HL-60 (cell line): ENCODE results near the gene DNAJC25.

Experiments
- POLR2AphosphoS5 ChIP-seq: IDR thresholded peaks from 2 replicates; pipeline ENCODE4 v1.6.1; 2012; ENCODE audit warnings: low read depth
- TF ChIP-seq, protein P1 (sequence below): IDR thresholded peaks from one replicate; pipeline ENCODE4 v1.5.1; 2011; ENCODE audit warnings: low read length, control low read depth, inconsistent platforms; ENCODE audit not compliant: insufficient read depth

GRCh38 chr9:111700776-111701175, 69.6 kb downstream of the DNAJC25 start:
- TF ChIP-seq, protein P1, sequence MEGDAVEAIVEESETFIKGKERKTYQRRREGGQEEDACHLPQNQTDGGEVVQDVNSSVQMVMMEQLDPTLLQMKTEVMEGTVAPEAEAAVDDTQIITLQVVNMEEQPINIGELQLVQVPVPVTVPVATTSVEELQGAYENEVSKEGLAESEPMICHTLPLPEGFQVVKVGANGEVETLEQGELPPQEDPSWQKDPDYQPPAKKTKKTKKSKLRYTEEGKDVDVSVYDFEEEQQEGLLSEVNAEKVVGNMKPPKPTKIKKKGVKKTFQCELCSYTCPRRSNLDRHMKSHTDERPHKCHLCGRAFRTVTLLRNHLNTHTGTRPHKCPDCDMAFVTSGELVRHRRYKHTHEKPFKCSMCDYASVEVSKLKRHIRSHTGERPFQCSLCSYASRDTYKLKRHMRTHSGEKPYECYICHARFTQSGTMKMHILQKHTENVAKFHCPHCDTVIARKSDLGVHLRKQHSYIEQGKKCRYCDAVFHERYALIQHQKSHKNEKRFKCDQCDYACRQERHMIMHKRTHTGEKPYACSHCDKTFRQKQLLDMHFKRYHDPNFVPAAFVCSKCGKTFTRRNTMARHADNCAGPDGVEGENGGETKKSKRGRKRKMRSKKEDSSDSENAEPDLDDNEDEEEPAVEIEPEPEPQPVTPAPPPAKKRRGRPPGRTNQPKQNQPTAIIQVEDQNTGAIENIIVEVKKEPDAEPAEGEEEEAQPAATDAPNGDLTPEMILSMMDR = no peak
- no peak for TF ChIP-seq POLR2AphosphoS5
